Measurements from ENCODE around the gene SORL1-AS1.
"Not testable (repeated sequence)": the region's sequence is repeated elsewhere in the genome, so short reads cannot be mapped to it uniquely, and the experiment has no call there.

SORL1-AS1 gene

GRCh38 chr11:121417055-121417551 is 35.7 kb downstream of the SORL1-AS1 start:
- POLR2A ChIA-PET: interaction anchor here (0.8 to 5.2 kb wide), 9 partner anchors 10 to 124 kb away, joined by 3 to 55 read pairs (median 5); partner anchors contain the start of genes SC5D, SORL1 and SORL1-AS1
- peak overlapping the region; percentile 84 for H3K27ac Mint-ChIP-seq

GRCh38 chr11:121415856-121416255 is 36.9 kb downstream of the SORL1-AS1 start:
- no peak for DNase-seq
- ChIA-PET POLR2A (no interaction called here), CTCF (no interaction called here)
- Mint-ChIP-seq H3K9me3 (no peaks in the 10 kb centered on the region), H3K27ac (peak overlapping the region; percentile 47), H3K4me3 (no peak overlapping the region), H3K36me3 (ENCODE audit: low read depth) (peaks cover 7% of the 10 kb centered on the region), H3K27me3 (no peaks in the 10 kb centered on the region), H3K4me1 (peaks cover 57% of the 10 kb centered on the region)

More at GRCh38 chr11:121417055-121417551, 35.7 kb downstream of the SORL1-AS1 start:
- H3K9me3 Mint-ChIP-seq: no peaks in the 10 kb centered on the region
- peaks cover 8% of the 10 kb centered on the region for H3K36me3 Mint-ChIP-seq (ENCODE audit: low read depth)
- H3K4me3 Mint-ChIP-seq: no peak overlapping the region
- CTCF ChIA-PET: interaction anchor here (0.7 to 1.2 kb wide), 5 partner anchors 10 to 59 kb away, joined by 3 to 5 read pairs (median 3); no protein-coding TSS in a partner anchor
- no peaks in the 10 kb centered on the region for H3K27me3 Mint-ChIP-seq
- peak; percentile 75 for DNase-seq
- H3K4me1 Mint-ChIP-seq: peaks cover 68% of the 10 kb centered on the region

DNA sequence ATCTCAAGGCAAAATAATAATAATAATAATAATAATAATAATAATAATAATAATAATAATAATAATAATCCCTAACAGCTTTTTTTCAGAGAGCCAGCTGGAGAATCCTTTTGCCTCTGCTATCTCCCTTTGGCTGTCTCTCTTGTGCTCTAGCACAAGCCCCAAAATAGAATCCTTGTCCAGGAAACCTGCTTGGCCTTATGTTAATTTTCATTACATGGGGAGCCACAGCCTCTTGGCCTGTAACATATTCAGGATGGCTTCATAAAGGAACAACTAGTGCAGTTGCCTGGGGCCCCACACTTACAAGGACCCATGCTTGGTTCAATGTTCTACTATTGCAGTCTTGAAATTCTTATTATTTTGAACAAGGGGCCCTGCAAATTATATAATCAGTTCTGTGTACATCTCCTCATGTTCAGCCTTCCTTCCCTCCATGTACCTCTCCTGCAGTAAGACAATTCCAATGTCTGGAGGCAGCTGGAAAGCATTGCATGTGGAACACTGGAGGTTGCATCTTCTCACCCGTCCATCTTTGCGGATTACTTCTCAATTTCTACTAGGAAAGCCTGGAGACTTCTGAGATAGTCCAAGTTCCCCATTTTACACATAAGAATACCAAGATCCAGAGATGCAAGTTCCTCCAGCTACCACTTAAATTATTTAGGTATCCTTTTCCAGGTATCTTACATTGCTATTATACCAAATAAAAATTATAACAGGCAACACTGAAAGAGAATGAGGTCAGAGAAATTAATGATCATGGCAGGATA is 38.4 kb downstream of the SORL1-AS1 start:
- no peak overlapping the region for H3K27ac Mint-ChIP-seq
- peaks cover 3% of the 10 kb centered on the region for H3K36me3 Mint-ChIP-seq (ENCODE audit: low read depth)
- H3K4me1 Mint-ChIP-seq: peaks cover 49% of the 10 kb centered on the region
- ChIA-PET POLR2A (no interaction called here), CTCF (no interaction called here)
- H3K9me3 Mint-ChIP-seq: no peaks in the 10 kb centered on the region
- H3K27me3 Mint-ChIP-seq: no peaks in the 10 kb centered on the region
- DNase-seq: no peak
- H3K4me3 Mint-ChIP-seq: no peak overlapping the region

GRCh38 chr11:121412711-121413415 is 39.9 kb downstream of the SORL1-AS1 start:
- no peak for DNase-seq
- POLR2A ChIA-PET: no interaction called here
- H3K4me1 Mint-ChIP-seq: peaks cover 34% of the 10 kb centered on the region
- no peak overlapping the region for H3K27ac Mint-ChIP-seq
- no peaks in the 10 kb centered on the region for H3K36me3 Mint-ChIP-seq (ENCODE audit: low read depth)
- H3K9me3 Mint-ChIP-seq: no peaks in the 10 kb centered on the region
- CTCF ChIA-PET: no interaction called here
- H3K4me3 Mint-ChIP-seq: no peak overlapping the region
- H3K27me3 Mint-ChIP-seq: no peaks in the 10 kb centered on the region

DNA sequence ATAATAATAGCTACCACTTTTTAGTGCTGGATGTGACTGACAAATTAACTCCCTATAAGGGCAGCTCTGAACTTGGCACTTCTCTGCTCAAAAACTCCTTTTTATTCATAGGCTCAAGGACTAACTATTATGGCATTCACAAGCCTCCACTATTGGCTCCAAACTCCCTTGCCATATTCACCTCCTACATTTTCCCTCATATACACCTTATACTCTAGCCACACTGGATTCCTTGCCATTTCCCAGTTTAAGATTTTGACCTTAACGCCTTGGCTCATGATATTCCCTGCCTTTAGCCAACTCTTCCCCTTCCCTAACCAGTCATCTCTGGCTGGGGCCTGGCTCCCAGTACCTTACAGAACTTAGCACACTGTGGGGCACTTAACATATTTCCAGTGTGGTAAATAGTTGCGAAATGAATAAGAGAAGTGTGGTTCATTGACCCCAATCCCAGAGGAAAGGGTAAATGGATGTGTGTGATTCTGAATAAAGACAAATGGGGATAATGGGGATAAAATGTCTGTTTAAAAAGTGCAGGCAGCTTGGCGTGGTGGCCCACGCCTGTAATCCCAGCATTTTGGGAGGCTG is 40.7 kb downstream of the SORL1-AS1 start:
- Mint-ChIP-seq H3K36me3 (ENCODE audit: low read depth) (no peaks in the 10 kb centered on the region), H3K9me3 (no peaks in the 10 kb centered on the region), H3K4me3 (no peak overlapping the region), H3K27ac (no peak overlapping the region), H3K4me1 (peaks cover 28% of the 10 kb centered on the region), H3K27me3 (no peaks in the 10 kb centered on the region)
- ChIA-PET CTCF (interaction anchor here (1.5 kb wide), 1 partner anchor 39 kb away, joined by 4 read pairs; no protein-coding TSS in a partner anchor), POLR2A (no interaction called here)
- no peak for DNase-seq

DNA sequence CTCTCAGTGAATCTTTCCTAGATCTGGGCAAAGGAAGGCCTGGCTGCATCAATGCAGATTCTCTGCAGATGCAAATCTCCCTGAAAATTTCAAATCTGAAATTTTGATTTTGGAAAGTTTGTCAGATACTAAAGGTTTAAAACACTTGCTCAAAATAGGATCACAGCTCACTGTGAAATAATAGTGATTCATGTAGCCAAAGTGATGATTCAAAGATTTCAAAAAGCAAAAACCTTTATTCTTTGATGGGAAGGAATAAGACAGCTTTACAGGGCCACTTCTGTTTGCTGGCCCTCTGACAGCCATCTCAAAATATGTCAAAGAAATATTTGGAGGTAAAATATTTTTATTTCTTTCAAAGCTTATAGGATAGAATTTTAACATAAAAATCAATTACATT is 41.4 kb downstream of the SORL1-AS1 start:
- peaks cover 22% of the 10 kb centered on the region for H3K4me1 Mint-ChIP-seq
- H3K36me3 Mint-ChIP-seq (ENCODE audit: low read depth); POLR2A ChIA-PET; DNase-seq; H3K9me3 Mint-ChIP-seq; H3K4me3 Mint-ChIP-seq; H3K27ac Mint-ChIP-seq; H3K27me3 Mint-ChIP-seq: not testable (repeated sequence)
- CTCF ChIA-PET: interaction anchor here (1.5 kb wide), 1 partner anchor 40 kb away, joined by 4 read pairs; no protein-coding TSS in a partner anchor

DNA sequence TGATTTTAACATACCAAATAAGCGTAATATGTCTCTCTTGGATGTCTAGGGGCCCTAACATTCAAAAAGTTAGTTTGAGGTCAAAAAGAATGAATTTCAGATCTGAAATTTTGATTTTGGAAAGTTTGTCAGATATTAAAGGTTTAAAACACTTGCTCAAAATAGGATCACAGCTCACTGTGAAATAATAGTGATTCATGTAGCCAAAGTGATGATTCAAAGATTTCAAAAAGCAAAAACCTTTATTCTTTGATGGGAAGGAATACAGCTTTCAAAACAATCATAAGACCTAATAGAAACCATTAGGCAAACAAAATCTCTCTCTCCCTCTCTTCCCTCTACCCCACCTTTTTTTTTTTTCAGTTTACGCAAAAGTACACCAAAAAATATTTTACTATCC is 42.7 kb downstream of the SORL1-AS1 start:
- CTCF ChIA-PET; POLR2A ChIA-PET; H3K4me3 Mint-ChIP-seq; H3K36me3 Mint-ChIP-seq (ENCODE audit: low read depth); H3K27ac Mint-ChIP-seq; H3K9me3 Mint-ChIP-seq; H3K27me3 Mint-ChIP-seq; DNase-seq: not testable (repeated sequence)
- H3K4me1 Mint-ChIP-seq: peaks cover 12% of the 10 kb centered on the region

DNA sequence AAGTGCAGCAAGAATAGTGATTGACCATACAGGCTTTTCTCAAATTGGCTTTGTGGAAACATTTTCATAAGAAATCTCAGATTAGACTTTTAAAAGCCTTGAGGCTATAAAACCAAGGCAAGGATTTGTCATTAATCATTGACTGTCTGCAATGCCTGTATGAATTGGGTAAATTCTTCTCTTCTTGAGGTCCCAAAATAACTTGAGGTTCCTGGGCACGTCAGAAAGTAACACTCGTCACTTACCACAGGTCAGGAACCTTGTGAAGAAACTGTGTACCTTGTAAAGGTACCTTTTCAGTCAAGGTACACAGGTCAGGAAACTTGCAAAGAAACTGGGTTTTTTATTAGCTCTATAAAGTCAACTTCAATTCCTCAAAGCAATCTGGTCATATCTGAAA is 43.9 kb downstream of the SORL1-AS1 start:
- no peaks in the 10 kb centered on the region for H3K27me3 Mint-ChIP-seq
- peaks cover 11% of the 10 kb centered on the region for H3K4me1 Mint-ChIP-seq
- no peak overlapping the region for H3K27ac Mint-ChIP-seq
- H3K4me3 Mint-ChIP-seq: no peak overlapping the region
- DNase-seq: no peak
- no peaks in the 10 kb centered on the region for H3K9me3 Mint-ChIP-seq
- ChIA-PET POLR2A (no interaction called here), CTCF (interaction anchor here (0.8 kb wide), 1 partner anchor 16 kb away, joined by 3 read pairs; no protein-coding TSS in a partner anchor)
- no peaks in the 10 kb centered on the region for H3K36me3 Mint-ChIP-seq (ENCODE audit: low read depth)

DNA sequence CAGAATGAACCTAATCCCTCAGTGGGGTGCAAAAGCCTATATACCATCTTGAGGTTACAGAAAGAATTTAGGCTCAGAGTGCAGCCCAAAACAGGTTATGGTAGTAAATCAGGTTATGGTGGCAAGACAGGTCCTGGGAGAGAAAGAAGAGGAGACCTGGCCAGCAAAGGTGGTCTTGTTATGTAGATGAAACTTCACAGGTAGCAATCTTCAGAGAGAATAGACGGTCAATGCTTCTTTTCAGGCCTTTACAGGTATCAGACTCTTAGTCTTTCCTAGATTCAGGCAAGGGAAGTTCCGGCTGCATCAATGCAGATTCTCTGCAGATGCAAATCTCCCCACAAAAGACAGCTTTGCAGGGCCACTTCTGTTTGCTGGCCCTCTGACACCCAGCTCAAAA is 46.5 kb downstream of the SORL1-AS1 start:
- H3K27ac Mint-ChIP-seq: no peak overlapping the region
- ChIA-PET POLR2A (interaction anchor here (1.4 kb wide), 1 partner anchor 21 kb away, joined by 3 read pairs; no protein-coding TSS in a partner anchor), CTCF (interaction anchor here (0.8 to 1.3 kb wide), 2 partner anchors 13 to 79 kb away, joined by 3 read pairs; no protein-coding TSS in a partner anchor)

DNA sequence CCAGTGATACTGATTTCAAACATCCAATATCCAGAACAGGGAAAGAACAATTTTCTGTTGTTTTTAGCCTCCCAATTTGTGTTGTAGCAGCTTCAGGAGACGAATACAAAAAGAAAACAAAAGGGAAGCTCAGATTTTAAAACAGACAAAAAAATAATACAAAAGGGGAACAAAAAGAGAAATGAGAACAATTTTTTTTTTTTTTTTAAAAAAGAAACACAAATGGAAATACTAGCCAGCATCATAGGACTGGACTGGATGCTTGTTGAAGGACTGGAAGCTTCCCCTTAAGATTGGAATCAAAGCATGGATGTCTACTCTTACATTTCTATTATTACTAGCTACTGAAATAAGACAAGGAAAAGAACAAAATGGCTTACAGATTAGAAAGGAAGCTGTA is 47.1 kb downstream of the SORL1-AS1 start:
- Mint-ChIP-seq H3K4me3 (no peak overlapping the region), H3K27ac (no peak overlapping the region), H3K4me1 (peaks cover 2% of the 10 kb centered on the region), H3K36me3 (ENCODE audit: low read depth) (peaks cover 3% of the 10 kb centered on the region), H3K9me3 (peaks cover 9% of the 10 kb centered on the region), H3K27me3 (no peaks in the 10 kb centered on the region)
- ChIA-PET POLR2A (interaction anchor here (0.8 to 1.4 kb wide), 2 partner anchors 22 to 27 kb away, joined by 3 to 4 read pairs; no protein-coding TSS in a partner anchor), CTCF (interaction anchor here (0.6 to 1.3 kb wide), 2 partner anchors 12 to 14 kb away, joined by 3 read pairs; no protein-coding TSS in a partner anchor)
- DNase-seq: no peak

More for the DNA sequence above, 46.5 kb downstream of the SORL1-AS1 start:
- Mint-ChIP-seq H3K4me1 (peaks cover 5% of the 10 kb centered on the region), H3K36me3 (ENCODE audit: low read depth) (peaks cover 3% of the 10 kb centered on the region), H3K9me3 (peaks cover 9% of the 10 kb centered on the region), H3K4me3 (no peak overlapping the region), H3K27me3 (no peaks in the 10 kb centered on the region)
- no peak for DNase-seq

- DNase-seq: no peak
- H3K27me3 Mint-ChIP-seq: peaks cover 5% of the 10 kb centered on the region
- peaks cover 13% of the 10 kb centered on the region for H3K4me1 Mint-ChIP-seq
- CTCF ChIA-PET: no interaction called here
- H3K9me3 Mint-ChIP-seq: peaks cover 5% of the 10 kb centered on the region
- POLR2A ChIA-PET: no interaction called here
- no peaks in the 10 kb centered on the region for H3K36me3 Mint-ChIP-seq (ENCODE audit: low read depth)
- H3K27ac Mint-ChIP-seq: no peak overlapping the region
- no peak overlapping the region for H3K4me3 Mint-ChIP-seq
These were observed 58.0 kb downstream of the SORL1-AS1 start for GRCh38 chr11:121394785-121395184.

GRCh38 chr11:121393855-121394254 is 58.9 kb downstream of the SORL1-AS1 start:
- H3K9me3 Mint-ChIP-seq: no peaks in the 10 kb centered on the region
- CTCF ChIA-PET: no interaction called here
- POLR2A ChIA-PET: no interaction called here

GRCh38 chr11:121391914-121392313 is 60.9 kb downstream of the SORL1-AS1 start:
- CTCF ChIA-PET: no interaction called here
- POLR2A ChIA-PET: no interaction called here
- Mint-ChIP-seq H3K27me3 (no peaks in the 10 kb centered on the region), H3K27ac (no peak overlapping the region), H3K4me3 (no peak overlapping the region), H3K9me3 (no peaks in the 10 kb centered on the region), H3K36me3 (ENCODE audit: low read depth) (no peaks in the 10 kb centered on the region), H3K4me1 (peaks cover 13% of the 10 kb centered on the region)
- DNase-seq: no peak

More at GRCh38 chr11:121393855-121394254, 58.9 kb downstream of the SORL1-AS1 start:
- no peak for DNase-seq
- Mint-ChIP-seq H3K27me3 (peaks cover 1% of the 10 kb centered on the region), H3K4me3 (no peak overlapping the region), H3K4me1 (peaks cover 13% of the 10 kb centered on the region), H3K36me3 (ENCODE audit: low read depth) (no peaks in the 10 kb centered on the region), H3K27ac (no peak overlapping the region)
